ENCODE results near the gene TGM2.
A peak's percentile ranks its signal among the peaks of the same experiment; 100 is the strongest.

Gene TGM2

GRCh38 chr20:38165089-38165965 is at the start of gene TGM2:
Gene TGM2 (minus strand): TSS chr20:38165270. CDS start chr20:38165198, 72 bp downstream.
- peak; percentile 71 for DNase-seq (ENCODE audit: low spot score)

- no peak for DNase-seq (ENCODE audit: low spot score)
Measured at GRCh38 chr20:38214256-38215193, 49.5 kb upstream of the TGM2 start.

DNA sequence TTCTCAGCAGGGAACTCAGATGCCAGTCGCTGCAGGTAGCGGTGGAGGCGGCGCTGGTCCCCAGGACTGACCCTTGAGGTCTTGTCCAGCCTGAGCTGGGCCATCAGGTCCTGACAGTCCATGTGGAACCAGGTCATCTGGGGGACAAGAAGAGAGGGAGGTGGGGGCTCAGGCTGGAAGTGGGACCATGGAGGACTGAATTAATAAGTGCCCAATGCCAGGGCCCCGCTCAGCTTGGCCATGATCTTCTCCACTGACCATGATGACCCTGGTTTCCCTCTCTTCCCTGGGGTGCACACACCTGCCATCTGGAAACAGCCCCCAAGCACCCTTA is 48.5 kb upstream of the TGM2 start:
- DNase-seq (ENCODE audit: low spot score): no peak

- DNase-seq (ENCODE audit: low spot score): no peak
Measured at GRCh38 chr20:38212806-38213606, 47.9 kb upstream of the TGM2 start.

DNA sequence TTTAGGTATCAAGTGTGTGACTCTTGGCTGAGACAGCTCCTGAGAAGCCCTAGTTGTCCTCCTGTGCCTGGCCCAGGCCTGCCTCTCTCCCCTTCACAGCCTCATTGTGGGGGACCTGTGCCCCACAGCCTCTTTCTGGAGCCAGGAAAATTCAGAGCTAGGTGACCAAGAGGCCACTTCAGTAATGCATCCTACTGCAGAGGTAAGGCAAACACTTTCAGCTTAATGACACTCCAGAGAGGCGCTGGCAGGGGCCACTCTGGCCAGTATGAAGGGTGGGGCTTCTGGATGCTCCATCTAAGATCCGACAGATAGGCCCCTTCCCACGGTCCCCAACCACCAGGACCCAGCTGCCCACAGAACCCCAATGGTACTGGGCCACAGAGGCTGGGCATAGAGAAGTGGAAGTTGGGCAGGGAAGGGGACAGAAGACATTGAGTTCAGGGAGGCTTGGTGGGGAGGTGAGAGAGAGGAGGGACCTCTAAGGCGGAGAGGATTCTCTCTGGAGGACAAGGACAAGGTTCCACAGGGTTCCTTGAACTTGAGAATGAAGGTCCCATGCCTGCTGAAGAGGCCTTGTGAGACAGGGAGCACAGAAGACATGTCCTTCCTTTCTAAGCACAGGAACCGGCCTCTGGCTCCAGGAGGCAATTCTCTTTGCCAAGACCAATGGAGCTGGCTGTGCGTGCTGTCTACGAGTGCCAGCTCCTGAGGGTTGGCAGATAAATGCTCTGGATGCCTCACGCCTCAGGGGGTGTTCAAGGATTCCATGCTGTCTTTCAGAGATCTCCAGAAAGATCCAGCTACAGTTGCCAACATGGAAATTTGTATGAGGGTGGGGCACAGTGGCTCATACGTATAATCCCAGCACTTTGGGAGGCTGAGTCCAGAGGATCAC is 46.4 kb upstream of the TGM2 start:
- no peak for DNase-seq (ENCODE audit: low spot score)

DNA sequence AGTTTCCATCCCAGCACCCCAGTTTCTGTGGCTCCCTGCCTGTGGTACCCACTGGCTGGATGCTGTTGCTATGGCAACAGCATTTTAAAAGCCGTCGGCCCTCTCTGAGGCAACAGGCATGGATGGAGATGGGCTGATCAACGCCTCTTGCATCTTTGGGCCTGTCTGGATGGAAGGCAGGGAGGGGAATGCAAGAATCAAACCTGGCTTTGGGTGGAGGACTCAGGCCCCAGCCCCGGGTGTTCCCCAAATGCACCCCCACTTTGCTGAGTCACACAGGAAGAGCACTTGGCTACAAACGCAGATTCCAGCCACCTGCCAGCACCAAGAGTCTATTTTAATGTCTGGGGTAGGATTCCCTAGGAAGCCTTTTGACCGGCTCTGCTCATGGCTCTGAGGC is 45.7 kb upstream of the TGM2 start:
- DNase-seq (ENCODE audit: low spot score): no peak

DNA sequence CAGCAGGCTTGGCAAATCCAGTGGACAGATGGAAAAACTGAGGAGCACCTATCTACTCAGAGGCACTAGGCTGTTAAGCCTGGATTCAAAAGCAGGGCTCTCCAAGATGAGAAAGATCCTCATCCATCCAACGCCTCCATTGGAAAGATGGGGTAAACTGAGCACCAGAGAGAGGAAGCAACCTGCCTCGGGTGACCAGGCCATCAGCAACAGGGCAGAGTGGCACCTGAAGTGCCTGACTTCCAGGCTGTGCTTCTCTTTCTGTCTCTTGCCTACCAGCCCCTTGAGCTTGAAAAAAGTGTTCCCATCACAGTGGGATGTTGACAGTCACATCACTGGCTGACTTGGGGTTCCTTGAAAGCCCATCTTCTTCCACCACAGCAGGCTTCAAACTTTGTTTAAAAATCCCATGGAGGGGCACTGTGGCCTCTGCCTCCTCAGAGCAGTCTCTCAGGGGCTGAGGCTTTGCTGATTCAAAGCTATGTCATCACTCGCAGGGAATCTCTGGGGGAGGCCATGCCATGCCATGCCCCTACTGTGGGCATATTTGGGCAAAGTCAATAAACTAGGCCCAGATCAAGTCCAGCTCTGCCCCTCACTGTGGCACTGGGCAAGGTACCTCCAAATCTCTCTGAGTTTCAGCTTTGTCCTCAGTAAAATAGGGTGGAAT is 44.8 kb upstream of the TGM2 start:
- no peak for DNase-seq (ENCODE audit: low spot score)

DNA sequence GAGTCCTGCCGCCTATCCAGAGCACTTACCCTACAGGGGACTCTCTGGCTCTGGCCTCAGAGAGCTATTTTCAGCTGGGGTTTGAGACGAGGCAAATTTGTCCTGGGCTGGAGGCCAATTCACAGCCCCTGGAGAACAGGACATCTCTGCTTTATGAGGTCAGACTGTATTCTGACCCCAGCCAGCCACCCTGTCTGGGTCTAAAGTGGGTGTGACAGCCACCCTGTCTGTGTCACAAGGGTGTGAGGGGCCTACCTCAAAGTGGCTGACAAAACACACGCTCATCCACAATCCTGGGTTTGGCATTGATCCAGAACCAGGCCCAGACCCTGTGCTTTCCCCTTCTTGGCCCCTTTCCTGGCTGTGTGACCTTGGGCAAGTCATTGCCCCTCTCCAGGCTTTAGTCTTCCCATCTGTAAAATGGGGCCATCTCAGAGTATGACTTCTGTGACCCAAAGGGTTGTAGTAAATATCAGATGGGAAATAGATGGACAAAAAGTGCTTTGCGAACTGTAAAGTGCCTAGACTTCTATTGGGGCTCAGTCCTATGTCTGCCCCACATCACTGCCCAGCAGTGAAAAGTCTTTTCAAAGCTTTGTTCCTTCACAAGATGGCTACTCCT is 44.1 kb upstream of the TGM2 start:
- DNase-seq (ENCODE audit: low spot score): no peak

DNA sequence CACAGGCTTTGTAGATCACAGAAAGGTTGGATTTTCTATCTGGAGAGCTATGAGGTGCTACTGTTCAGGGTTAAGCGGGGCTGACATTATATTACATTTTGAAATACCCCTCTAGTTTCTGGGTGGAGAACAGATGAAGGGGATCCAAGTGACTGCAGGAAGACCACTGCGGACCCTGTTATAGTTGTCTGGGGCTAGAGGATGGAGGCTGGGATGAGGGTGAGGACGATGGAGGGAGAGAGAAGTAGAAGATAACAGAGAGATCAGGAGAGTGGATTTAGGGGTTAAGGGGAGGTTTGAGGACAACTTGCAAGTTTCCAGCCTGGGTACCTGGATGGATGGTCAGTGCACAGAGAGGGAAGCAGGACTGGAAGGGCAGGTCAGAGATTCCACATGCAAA is 43.5 kb upstream of the TGM2 start:
- DNase-seq (ENCODE audit: low spot score): no peak

DNA sequence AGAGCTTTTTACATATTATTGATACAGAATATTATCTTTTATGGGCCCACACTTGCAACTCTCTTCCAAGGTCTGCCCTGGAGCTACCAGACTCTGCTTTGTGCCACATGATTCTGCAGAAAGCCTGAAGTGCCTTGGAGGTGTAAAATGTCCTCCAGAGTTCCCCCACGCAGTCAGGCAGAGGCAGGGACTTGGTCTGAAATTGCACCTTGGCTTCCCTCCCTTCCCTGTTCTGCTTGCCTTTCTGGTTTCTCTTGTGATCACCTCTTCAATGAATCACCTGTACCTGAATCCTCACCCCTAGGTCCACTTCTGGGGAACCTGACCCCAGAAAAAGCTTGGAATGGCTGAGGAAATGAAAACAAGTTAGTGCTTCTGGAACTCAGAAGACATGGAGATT is 43.0 kb upstream of the TGM2 start:
- no peak for DNase-seq (ENCODE audit: low spot score)

DNA sequence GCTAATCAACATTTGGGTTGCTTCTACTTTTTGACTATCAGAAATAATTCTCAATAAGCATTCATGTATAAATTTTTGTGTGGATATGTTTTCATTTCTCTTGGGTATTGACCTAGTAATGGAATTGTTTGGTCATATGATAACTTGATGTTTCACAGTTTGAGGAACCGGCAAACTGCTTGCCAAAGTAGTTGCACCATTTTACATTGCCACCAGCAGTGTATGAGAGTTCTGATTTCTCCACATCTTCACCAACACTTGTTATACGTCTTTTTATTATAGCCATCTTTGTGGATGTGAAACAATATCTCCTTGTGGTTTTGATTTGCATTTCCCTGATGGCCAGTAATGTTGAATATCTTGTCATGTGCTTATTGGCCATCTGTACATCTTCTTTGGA is 42.6 kb upstream of the TGM2 start:
- DNase-seq (ENCODE audit: low spot score): no peak

DNA sequence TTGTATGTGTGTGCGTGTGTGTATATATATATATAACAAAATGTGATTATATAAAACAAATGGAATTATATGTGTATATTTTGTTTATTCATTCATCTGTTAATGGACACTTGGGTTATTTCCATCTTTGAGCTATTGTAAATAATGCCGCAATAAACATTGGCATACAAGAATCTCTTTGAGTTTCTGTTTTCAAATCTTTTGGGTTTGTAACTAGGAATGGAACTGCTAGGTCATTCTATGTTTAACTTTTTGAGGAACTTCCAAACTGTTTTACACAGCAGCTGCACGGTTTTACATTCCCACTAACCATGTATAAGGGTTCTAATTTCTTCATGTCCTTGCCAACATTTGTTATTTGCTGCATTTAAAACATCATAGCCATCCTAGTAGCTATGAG is 39.9 kb upstream of the TGM2 start:
- no peak for DNase-seq (ENCODE audit: low spot score)

DNA sequence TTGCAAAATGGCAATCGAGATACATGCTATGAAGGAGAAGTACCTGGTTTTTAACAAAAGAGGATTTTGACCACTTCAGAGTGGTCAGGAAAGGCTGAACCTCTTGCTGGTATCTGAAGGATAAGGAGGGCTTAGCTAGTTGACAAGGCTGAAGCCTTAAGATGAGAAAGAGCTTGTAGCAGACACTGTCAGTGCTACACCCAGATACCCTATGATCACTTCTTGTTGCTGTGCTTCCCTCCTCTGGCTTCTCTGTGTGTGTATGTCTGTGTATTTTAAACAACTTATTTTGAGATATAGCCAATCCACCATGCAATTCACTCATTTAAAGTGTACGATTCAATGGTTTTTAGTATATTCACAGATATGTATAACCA is 38.9 kb upstream of the TGM2 start:
- no peak for DNase-seq (ENCODE audit: low spot score)

- DNase-seq (ENCODE audit: low spot score): no peak
Measured at GRCh38 chr20:38203337-38203980, 38.4 kb upstream of the TGM2 start.

- no peak for DNase-seq (ENCODE audit: low spot score)
Measured at GRCh38 chr20:38202982-38203293, 37.9 kb upstream of the TGM2 start.

DNA sequence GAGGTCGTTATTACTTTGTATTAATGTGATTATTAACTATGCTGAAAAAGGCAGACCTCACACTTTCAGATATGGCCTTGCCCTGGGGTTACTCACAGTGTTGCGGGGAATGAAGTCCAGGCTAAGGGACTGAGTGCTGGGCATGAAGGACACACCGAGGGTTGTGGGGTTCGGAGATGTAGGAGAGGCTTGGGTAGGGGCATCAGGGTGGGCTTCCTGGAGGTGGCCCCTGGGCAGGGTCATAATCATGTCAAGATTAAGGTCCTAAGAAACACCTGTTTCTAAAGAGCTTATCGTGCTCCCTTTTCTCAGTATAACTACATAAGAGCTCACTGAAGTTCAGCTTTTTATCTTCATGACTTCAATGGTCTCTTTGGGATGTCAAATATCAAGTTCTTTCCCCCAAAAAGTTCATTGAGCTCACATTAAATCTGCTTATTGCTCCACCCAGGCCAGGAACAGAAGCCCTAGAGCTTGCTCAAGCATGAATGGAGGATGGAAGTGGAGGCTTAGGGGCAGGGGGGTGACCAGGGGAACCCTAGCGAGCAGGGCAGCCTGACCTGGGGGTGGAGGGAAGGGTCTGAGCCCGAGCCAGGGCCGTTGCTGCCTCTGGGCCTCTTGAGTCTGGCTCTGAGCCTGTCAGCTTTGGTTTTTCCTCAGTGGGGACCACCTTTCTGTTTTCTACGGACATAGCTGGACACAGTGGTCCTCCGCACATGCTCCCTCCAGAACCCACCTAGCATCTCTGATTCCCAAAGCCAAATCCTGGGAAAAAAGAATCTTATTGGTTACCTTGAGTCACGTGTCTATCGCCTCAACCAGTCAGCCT is 37.3 kb upstream of the TGM2 start:
- DNase-seq (ENCODE audit: low spot score): no peak

DNA sequence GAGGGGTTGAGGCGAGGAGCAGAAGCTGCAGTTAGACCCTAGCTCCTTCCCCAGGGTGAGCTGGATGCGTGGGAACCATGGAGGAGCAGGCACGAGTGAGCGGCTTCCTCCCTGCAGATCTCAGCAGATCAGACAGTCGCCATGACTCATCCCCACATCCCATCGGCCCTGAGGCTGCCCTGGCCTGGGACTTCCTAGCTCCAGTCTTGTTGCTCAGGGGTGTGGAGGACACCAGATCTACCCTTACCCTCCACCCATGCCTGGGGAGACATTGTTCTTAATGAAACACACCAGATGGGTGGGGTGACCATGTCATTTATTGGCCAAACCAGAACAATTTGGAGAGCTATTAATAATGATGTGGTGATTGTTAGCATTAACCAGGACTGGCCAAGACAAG is 36.3 kb upstream of the TGM2 start:
- peak; percentile 86 for DNase-seq (ENCODE audit: low spot score)

DNA sequence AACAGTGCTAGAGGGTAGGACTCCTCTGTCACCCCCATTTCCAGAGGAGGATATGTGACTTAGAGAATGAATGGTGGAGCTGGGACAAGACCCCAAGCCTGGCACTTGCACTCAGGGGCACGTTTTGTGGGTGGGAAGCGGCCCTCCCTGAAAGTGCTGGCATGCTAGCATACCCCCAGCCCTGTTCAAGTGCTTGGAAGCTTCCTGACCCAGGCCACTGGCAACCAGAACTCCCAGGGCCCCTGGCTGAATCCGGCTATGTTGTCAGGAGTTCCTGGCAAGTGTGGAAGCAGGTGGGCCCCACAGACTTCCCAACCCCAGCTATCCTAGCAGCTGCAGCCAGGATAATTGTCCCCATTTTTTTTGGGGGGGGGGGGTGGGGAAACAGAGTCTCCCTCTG is 35.6 kb upstream of the TGM2 start:
- no peak for DNase-seq (ENCODE audit: low spot score)

Data from AG08395 (cell line).